Activated naive CD4-positive, alpha-beta T cell treated with Interleukin-2 at 50 U/mL for 16 hours (primary cell): ENCODE measurements around the gene CXCL12.

ENCODE experiments used
- DNase-seq: peaks from one replicate; pipeline ENCODE4 v3.0.0-alpha.2; 2020

The CXCL12 gene

GRCh38 chr10:44361109-44361508 is 23.8 kb downstream of the CXCL12 start:
- no peak for DNase-seq

GRCh38 chr10:44358080-44358771 is 26.7 kb downstream of the CXCL12 start:
- DNase-seq = no peak

GRCh38 chr10:44357023-44357540 is 27.8 kb downstream of the CXCL12 start:
- DNase-seq = no peak

- DNase-seq = no peak
These were observed 28.5 kb downstream of the CXCL12 start for GRCh38 chr10:44356139-44357022.

- DNase-seq = no peak
These were observed 29.3 kb downstream of the CXCL12 start for GRCh38 chr10:44355630-44356029.

GRCh38 chr10:44354771-44355170 is 30.1 kb downstream of the CXCL12 start:
- DNase-seq = no peak

GRCh38 chr10:44353721-44354120 is 31.2 kb downstream of the CXCL12 start:
- no peak for DNase-seq

GRCh38 chr10:44353128-44353390 is 31.8 kb downstream of the CXCL12 start:
- DNase-seq = no peak

GRCh38 chr10:44352316-44353127 is 32.4 kb downstream of the CXCL12 start:
- DNase-seq = no peak

GRCh38 chr10:44348496-44348895 is 36.4 kb downstream of the CXCL12 start:
- DNase-seq = no peak

GRCh38 chr10:44347609-44348400 is 37.1 kb downstream of the CXCL12 start:
- DNase-seq = no peak

GRCh38 chr10:44344727-44345126 is 40.2 kb downstream of the CXCL12 start:
- DNase-seq = no peak

GRCh38 chr10:44343843-44344242 is 41.1 kb downstream of the CXCL12 start:
- DNase-seq = no peak

- no peak for DNase-seq
These were observed 43.0 kb downstream of the CXCL12 start for GRCh38 chr10:44341886-44342285.

GRCh38 chr10:44340557-44340956 is 44.3 kb downstream of the CXCL12 start:
- no peak for DNase-seq

- DNase-seq = no peak
These were observed 45.7 kb downstream of the CXCL12 start for GRCh38 chr10:44339218-44339617.

- no peak for DNase-seq
These were observed 47.8 kb downstream of the CXCL12 start for GRCh38 chr10:44337081-44337480.

- DNase-seq = no peak
These were observed 49.4 kb downstream of the CXCL12 start for GRCh38 chr10:44335330-44336021.

GRCh38 chr10:44334621-44335184 is 50.2 kb downstream of the CXCL12 start:
- no peak for DNase-seq

- no peak for DNase-seq
These were observed 50.8 kb downstream of the CXCL12 start for GRCh38 chr10:44334091-44334490.

GRCh38 chr10:44333511-44333910 is 51.4 kb downstream of the CXCL12 start:
- no peak for DNase-seq

- DNase-seq = no peak
These were observed 52.4 kb downstream of the CXCL12 start for GRCh38 chr10:44332465-44332864.
